Epithelial cell of proximal tubule (primary cell): ENCODE results near the gene MARCHF2. TPM values are rescaled to one million over a fixed set of nuclear protein-coding genes. Genes with fewer than 3 reads are reported as not detected.

Experiments
- DNase-seq: peaks from one replicate; pipeline ENCODE4 v3.0.0-alpha.2; 2011; ENCODE audit warnings: low read depth
- H3K4me3 ChIP-seq: 2 replicates; pipeline ENCODE4 v1.5.1; 2011; ENCODE audit warnings: low read depth, mild to moderate bottlenecking, low read length
- CTCF ChIP-seq: conservative IDR thresholded peaks from 2 replicates; pipeline ENCODE4 v1.5.1; 2012; ENCODE audit warnings: low read depth, mild to moderate bottlenecking, low read length
- total RNA-seq: library from RNA; depleted of rRNA; stranded (reverse); fragments of >200 nt; gene quantifications from 2 replicates; pipeline ENCODE4 v1.2.3, GENCODE V29; 2015

The MARCHF2 gene
- total RNA-seq, 1 donor from 2014 or later = 58.9 TPM

DNA sequence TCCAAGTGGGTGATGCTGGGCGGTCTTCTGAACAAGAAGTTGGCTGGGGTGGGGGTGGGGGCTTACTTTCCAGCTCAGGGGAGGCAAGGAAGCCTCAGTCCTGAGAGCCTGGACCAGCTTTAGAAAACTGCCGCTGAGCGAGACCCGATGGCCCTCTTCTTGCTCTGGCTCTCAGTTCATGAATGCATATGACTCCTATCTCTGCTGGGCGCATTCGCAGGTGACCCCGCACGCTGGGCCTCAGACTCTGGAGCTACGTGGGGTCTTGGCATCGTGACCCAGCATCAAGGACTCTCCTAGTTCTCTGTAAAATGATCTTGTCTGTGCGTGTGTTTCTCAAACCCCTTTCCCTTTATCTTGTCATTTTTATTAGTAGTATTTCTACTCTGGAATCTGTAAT is 69.6 kb downstream of the MARCHF2 start:
- no peak for TF ChIP-seq CTCF
- DNase-seq = no peak
- no peak overlapping the region for H3K4me3 ChIP-seq

DNA sequence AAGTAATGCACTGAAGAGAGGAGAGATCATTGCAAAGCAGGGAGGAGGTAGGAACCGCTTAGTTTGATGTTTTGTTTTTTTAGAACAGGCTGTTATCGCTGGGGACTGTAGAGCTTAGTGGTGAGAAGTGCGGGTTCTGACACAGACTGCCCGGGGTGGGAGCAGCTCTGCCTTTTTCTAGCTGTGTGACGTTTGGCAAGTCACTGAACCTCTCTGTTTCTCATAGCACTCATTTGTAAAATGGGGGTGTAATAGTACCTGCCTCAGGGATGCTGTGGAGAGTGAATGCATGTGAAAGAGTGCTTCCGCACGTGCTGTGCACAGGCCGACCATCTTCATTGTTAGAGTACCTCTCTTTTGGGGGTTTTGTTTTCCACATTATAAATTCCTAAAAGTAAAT is 70.1 kb downstream of the MARCHF2 start:
- no peak for TF ChIP-seq CTCF

GRCh38 chr19:8484331-8484894 is 71.3 kb downstream of the MARCHF2 start:
- no peak for TF ChIP-seq CTCF
- H3K4me3 ChIP-seq = no peak overlapping the region
- no peak for DNase-seq

More for the DNA sequence above, 70.1 kb downstream of the MARCHF2 start:
- H3K4me3 ChIP-seq = no peak overlapping the region
- DNase-seq = no peak

DNA sequence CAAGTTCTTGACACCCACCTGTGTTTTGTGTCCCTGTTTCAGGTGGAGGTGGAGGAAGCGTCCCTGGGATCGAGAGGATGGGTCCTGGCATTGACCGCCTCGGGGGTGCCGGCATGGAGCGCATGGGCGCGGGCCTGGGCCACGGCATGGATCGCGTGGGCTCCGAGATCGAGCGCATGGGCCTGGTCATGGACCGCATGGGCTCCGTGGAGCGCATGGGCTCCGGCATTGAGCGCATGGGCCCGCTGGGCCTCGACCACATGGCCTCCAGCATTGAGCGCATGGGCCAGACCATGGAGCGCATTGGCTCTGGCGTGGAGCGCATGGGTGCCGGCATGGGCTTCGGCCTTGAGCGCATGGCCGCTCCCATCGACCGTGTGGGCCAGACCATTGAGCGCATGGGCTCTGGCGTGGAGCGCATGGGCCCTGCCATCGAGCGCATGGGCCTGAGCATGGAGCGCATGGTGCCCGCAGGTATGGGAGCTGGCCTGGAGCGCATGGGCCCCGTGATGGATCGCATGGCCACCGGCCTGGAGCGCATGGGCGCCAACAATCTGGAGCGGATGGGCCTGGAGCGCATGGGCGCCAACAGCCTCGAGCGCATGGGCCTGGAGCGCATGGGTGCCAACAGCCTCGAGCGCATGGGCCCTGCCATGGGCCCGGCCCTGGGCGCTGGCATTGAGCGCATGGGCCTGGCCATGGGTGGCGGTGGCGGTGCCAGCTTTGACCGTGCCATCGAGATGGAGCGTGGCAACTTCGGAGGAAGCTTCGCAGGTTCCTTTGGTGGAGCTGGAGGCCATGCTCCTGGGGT is 72.7 kb downstream of the MARCHF2 start:
- no peak for TF ChIP-seq CTCF
- DNase-seq = no peak
- H3K4me3 ChIP-seq = no peak overlapping the region

DNA sequence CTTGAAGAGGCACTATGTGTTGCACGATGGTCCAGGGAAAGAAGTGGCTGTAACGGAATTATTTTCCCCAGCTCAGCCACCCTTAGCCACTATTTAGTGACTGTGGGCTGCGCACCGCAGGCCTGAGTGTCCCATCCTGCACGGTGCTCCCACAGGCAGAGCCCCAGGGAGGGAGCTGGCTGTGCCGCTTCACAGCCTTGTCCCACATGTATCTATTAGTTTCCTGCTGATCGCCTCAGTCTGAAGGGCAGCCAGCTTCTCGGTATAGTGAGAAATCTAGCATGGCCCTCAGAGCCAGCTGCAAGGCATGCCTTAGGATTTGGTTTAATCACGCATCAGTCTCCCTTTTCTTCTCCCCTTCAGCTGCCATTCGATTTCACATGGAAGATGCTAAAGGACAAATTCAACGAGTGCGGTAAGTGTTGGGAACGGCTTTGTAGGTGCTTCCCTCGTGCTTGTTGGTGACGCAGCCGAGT is 73.6 kb downstream of the MARCHF2 start:
- DNase-seq = no peak
- TF ChIP-seq CTCF = no peak
- H3K4me3 ChIP-seq = no peak overlapping the region

DNA sequence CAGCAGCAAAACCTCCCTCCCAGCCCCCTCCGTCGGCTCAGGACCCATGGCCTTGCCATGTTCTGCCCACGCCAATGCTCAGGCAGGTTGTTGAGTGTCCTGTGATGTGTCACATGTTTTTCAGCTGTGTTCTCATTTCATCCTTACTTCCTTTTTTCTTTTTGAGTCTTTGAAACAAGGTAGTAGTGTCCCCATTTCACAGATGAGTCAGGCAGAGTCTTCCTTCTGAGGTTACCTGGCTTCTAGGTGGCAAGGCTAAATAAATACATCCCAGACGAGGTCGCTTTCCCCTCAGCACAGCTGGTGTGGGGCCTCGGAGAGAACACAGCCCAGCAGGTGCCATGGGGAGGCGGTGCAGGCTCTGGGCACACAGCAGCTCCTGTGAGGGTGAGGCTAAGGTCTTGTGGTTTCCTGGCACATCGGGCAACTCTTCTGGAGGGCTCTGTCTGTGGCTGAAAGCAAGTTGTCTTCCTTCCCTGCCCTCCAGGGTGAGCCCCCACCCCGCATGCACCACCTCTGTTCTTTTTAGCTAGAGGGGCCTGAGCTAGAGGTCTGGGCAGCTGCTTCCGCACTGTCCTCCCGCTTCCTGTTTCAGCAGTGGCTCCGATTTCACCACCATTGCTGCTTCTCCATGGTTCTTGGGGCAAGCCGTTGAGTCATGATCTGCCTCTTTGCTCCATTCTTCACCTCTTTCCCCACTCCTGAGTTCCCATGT is 74.2 kb downstream of the MARCHF2 start:
- DNase-seq = no peak

More for the DNA sequence above, 74.2 kb downstream of the MARCHF2 start:
- TF ChIP-seq CTCF = no peak
- no peak overlapping the region for H3K4me3 ChIP-seq
